H9 (cell line): ENCODE data around the gene BPTF. TPM values are rescaled to one million over a fixed set of nuclear protein-coding genes. Genes with fewer than 3 reads are reported as not detected.

Experiments
- DNase-seq: peaks from one replicate; pipeline ENCODE4 v3.0.0-alpha.2; 2017
- H2AFZ ChIP-seq: one replicate; pipeline ENCODE4 v1.6.1; 2013; ENCODE audit warnings: mild to moderate bottlenecking, low read length, control low read depth, moderate library complexity
- H2AK5ac ChIP-seq: 2 replicates; pipeline ENCODE4 v1.6.1; 2013; ENCODE audit warnings: low read length, control low read depth, mixed read lengths; ENCODE audit not compliant: insufficient read length
- H2BK120ac ChIP-seq: one replicate; pipeline ENCODE4 v1.6.1; 2013; ENCODE audit warnings: low read depth, mild to moderate bottlenecking, low read length, control low read depth, inconsistent platforms; ENCODE audit not compliant: poor library complexity, severe bottlenecking
- H2BK12ac ChIP-seq: 2 replicates; pipeline ENCODE4 v1.6.1; 2013; ENCODE audit warnings: low read length, control low read depth, mixed read lengths, low read depth; ENCODE audit not compliant: insufficient read length
- H2BK15ac ChIP-seq: 2 replicates; pipeline ENCODE4 v1.6.1; 2013; ENCODE audit warnings: low read depth, low read length, control low read depth
- H2BK20ac ChIP-seq: one replicate; pipeline ENCODE4 v1.6.1; 2013; ENCODE audit warnings: low read depth, mild to moderate bottlenecking, low read length, control low read depth, inconsistent platforms; ENCODE audit not compliant: poor library complexity, severe bottlenecking
- H2BK5ac ChIP-seq: 2 replicates; pipeline ENCODE4 v1.6.1; 2013; ENCODE audit warnings: low read length, control low read depth, mixed read lengths; ENCODE audit not compliant: insufficient read length
- H3K14ac ChIP-seq: 2 replicates; pipeline ENCODE4 v1.6.1; 2013; ENCODE audit warnings: low read length, control low read depth; ENCODE audit not compliant: insufficient read depth
- H3K18ac ChIP-seq: 2 replicates; pipeline ENCODE4 v1.6.1; 2013; ENCODE audit warnings: low read depth, mild to moderate bottlenecking, mixed read lengths, low read length, control low read depth; ENCODE audit not compliant: insufficient read length
- H3K23ac ChIP-seq: 2 replicates; pipeline ENCODE4 v1.6.1; 2013; ENCODE audit warnings: low read length, control low read depth, mixed read lengths, low read depth; ENCODE audit not compliant: insufficient read length
- H3K23me2 ChIP-seq: 2 replicates; pipeline ENCODE4 v1.6.1; 2013; ENCODE audit warnings: low read depth, mild to moderate bottlenecking, mixed read lengths, low read length, control low read depth; ENCODE audit not compliant: insufficient read length, poor library complexity, severe bottlenecking
- H3K27ac ChIP-seq: 2 replicates; pipeline ENCODE4 v1.5.1; 2013; ENCODE audit warnings: low read length, control low read depth, mixed read lengths, low read depth; ENCODE audit not compliant: insufficient read length
- H3K27me3 ChIP-seq: 2 replicates; pipeline ENCODE4 v1.6.1; 2013; ENCODE audit warnings: low read length, control low read depth, inconsistent platforms; ENCODE audit not compliant: insufficient read depth
- H3K4ac ChIP-seq: 2 replicates; pipeline ENCODE4 v1.6.1; 2013; ENCODE audit warnings: low read depth, mild to moderate bottlenecking, control low read depth, inconsistent platforms, low read length, moderate library complexity
- H3K4me1 ChIP-seq: 2 replicates; pipeline ENCODE4 v1.6.1; 2013; ENCODE audit warnings: low read length, control low read depth, inconsistent platforms; ENCODE audit not compliant: insufficient read depth
- H3K4me2 ChIP-seq: 2 replicates; pipeline ENCODE4 v1.6.1; 2013; ENCODE audit warnings: low read length, control low read depth, mixed read lengths; ENCODE audit not compliant: insufficient read length, insufficient read depth
- H3K56ac ChIP-seq: 2 replicates; pipeline ENCODE4 v1.6.1; 2013; ENCODE audit warnings: low read depth, mild to moderate bottlenecking, mixed read lengths, low read length, control low read depth; ENCODE audit not compliant: insufficient read length
- H3K79me1 ChIP-seq: 2 replicates; pipeline ENCODE4 v1.6.1; 2013; ENCODE audit warnings: low read depth, mild to moderate bottlenecking, moderate library complexity, low read length, control low read depth, inconsistent platforms; ENCODE audit not compliant: insufficient read depth, poor library complexity, severe bottlenecking
- H3K79me2 ChIP-seq: 2 replicates; pipeline ENCODE4 v1.6.1; 2013; ENCODE audit warnings: low read length, control low read depth, inconsistent platforms; ENCODE audit not compliant: insufficient read depth
- H3K9ac ChIP-seq: 2 replicates; pipeline ENCODE4 v1.6.1; 2013; ENCODE audit warnings: low read length, control low read depth, mixed read lengths; ENCODE audit not compliant: insufficient read length; ENCODE audit errors: extremely low read depth
- H3K9me3 ChIP-seq: one replicate; pipeline ENCODE4 v1.6.1; 2013; ENCODE audit warnings: low read depth, low read length, inconsistent platforms; ENCODE audit not compliant: control insufficient read depth
- H3T11ph ChIP-seq: one replicate; pipeline ENCODE4 v1.6.1; 2013; ENCODE audit warnings: mild to moderate bottlenecking, low read length, control low read depth, inconsistent platforms
- H4K20me1 ChIP-seq: one replicate; pipeline ENCODE4 v1.6.1; 2013; ENCODE audit not compliant: control insufficient read depth, insufficient read length, insufficient read depth
- H4K5ac ChIP-seq: 2 replicates; pipeline ENCODE4 v1.6.1; 2013; ENCODE audit warnings: low read depth, mild to moderate bottlenecking, mixed read lengths, low read length, control low read depth; ENCODE audit not compliant: insufficient read length
- H4K8ac ChIP-seq: replicated peaks from 2 replicates; pipeline ENCODE4 v1.6.1; 2013; ENCODE audit warnings: low read length, control low read depth, mixed read lengths, low read depth; ENCODE audit not compliant: insufficient read length
- H4K91ac ChIP-seq: 2 replicates; pipeline ENCODE4 v1.6.1; 2013; ENCODE audit warnings: low read depth, mild to moderate bottlenecking, moderate library complexity, mixed read lengths, low read length, control low read depth; ENCODE audit not compliant: insufficient read length
- H3K27ac Mint-ChIP-seq, 3 experiments: 2 replicates in 2 of 3; 3 replicates in 1 of 3; pipeline ENCODE4 v1.8.0; 2020 to 2021; ENCODE audit warnings: mixed read lengths in 3 of 3, mild to moderate bottlenecking in 1 of 3, moderate library complexity in 1 of 3
- H3K27me3 Mint-ChIP-seq: 2 replicates; pipeline ENCODE4 v1.8.0; 2021; ENCODE audit warnings: low read depth, mild to moderate bottlenecking, moderate library complexity, mixed read lengths
- H3K36me3 Mint-ChIP-seq, 3 experiments: 2 replicates in 2 of 3; 3 replicates in 1 of 3; pipeline ENCODE4 v1.8.0; 2020 to 2021; ENCODE audit warnings: low read depth in 3 of 3, mixed read lengths in 3 of 3; ENCODE audit not compliant: insufficient read depth in 1 of 3
- H3K4me1 Mint-ChIP-seq, 2 experiments: 2 replicates each; pipeline ENCODE4 v1.8.0; 2020; ENCODE audit warnings: mixed read lengths in 2 of 2
- H3K4me3 Mint-ChIP-seq, 2 experiments: 2 replicates in 1 of 2; 3 replicates in 1 of 2; pipeline ENCODE4 v1.8.0; 2020 to 2021; ENCODE audit warnings: mild to moderate bottlenecking in 2 of 2, mixed read lengths in 2 of 2, moderate library complexity in 1 of 2
- H3K9me3 Mint-ChIP-seq, 2 experiments: 2 replicates in 1 of 2; 3 replicates in 1 of 2; pipeline ENCODE4 v1.8.0; 2020; ENCODE audit warnings: mild to moderate bottlenecking in 2 of 2, mixed read lengths in 2 of 2, moderate library complexity in 1 of 2
- WGBS: extraction: QIAGEN DNeasy Blood & Tissue Kit; methylation state at CpG from one replicate; pipeline ENCODE4 v1.1.7; 2013; ENCODE audit warnings: missing lambda C conversion rate, low lambda C conversion rate, mixed read lengths; ENCODE audit not compliant: insufficient read length; ENCODE audit errors: extremely low coverage; 5-methylcytosine and 5-hydroxymethylcytosine counted together
- total RNA-seq: library from RNA; stranded (reverse); gene quantifications from 2 replicates; pipeline ENCODE4 v1.2.1, GENCODE V29; 2021
- TF ChIP-seq, protein P1 (sequence below): fragments of 200-600 bp; sonication (generic); conservative IDR thresholded peaks from 3 replicates; pipeline ENCODE4 v1.8.0; 2021; ENCODE audit warnings: antibody characterized with exemption, mild to moderate bottlenecking

The BPTF gene
- total RNA-seq, 1 experiment from 2014 or later: 203 TPM

GRCh38 chr17:68019675-68020408 is 194.5 kb downstream of the BPTF start:
- Histone ChIP-seq H2AK5ac (no peak overlapping the region), H3K23ac (no peak overlapping the region), H2BK5ac (no peak overlapping the region), H3K18ac (peak overlapping the region; percentile 80), H4K5ac (no peak overlapping the region), H3T11ph (no peak overlapping the region), H3K9me3 (no peaks in the 10 kb centered on the region), H3K56ac (no peak overlapping the region), H2BK120ac (peak overlapping the region; percentile 57), H3K27me3 (no peaks in the 10 kb centered on the region), H3K14ac (peak overlapping the region; percentile 87; the same call in 1 of the 2 replicates), H4K91ac (no peak overlapping the region), H2BK12ac (no peak overlapping the region), H3K79me1 (no peaks in the 10 kb centered on the region), H3K9ac (peak overlapping the region; percentile 86), H2BK20ac (no peak overlapping the region), H3K4me2 (peak overlapping the region; percentile 88), H2BK15ac (no peak overlapping the region), H3K4ac (no peak overlapping the region), H4K8ac (no peak overlapping the region), H3K27ac (peak overlapping the region; percentile 73), H2AFZ (no peak overlapping the region), H3K4me1 (no peaks in the 10 kb centered on the region), H3K23me2 (peaks cover 6% of the 10 kb centered on the region), H4K20me1 (no peaks in the 10 kb centered on the region), H3K79me2 (0 out of 2 replicates have a peak, but pooled peaks cover 2% of the 10 kb centered on the region)
- no peaks in the 10 kb centered on the region; a peak in 1 of 7 replicates for H3K36me3 Mint-ChIP-seq
- peaks cover 2% of the 10 kb centered on the region; the same call in 1 of the 2 replicates for H3K27me3 Mint-ChIP-seq
- DNase-seq: peak; percentile 99
- TF ChIP-seq, protein P1, sequence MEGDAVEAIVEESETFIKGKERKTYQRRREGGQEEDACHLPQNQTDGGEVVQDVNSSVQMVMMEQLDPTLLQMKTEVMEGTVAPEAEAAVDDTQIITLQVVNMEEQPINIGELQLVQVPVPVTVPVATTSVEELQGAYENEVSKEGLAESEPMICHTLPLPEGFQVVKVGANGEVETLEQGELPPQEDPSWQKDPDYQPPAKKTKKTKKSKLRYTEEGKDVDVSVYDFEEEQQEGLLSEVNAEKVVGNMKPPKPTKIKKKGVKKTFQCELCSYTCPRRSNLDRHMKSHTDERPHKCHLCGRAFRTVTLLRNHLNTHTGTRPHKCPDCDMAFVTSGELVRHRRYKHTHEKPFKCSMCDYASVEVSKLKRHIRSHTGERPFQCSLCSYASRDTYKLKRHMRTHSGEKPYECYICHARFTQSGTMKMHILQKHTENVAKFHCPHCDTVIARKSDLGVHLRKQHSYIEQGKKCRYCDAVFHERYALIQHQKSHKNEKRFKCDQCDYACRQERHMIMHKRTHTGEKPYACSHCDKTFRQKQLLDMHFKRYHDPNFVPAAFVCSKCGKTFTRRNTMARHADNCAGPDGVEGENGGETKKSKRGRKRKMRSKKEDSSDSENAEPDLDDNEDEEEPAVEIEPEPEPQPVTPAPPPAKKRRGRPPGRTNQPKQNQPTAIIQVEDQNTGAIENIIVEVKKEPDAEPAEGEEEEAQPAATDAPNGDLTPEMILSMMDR: peak; percentile 55
- peak overlapping the region; percentile 78 to 84 for H3K4me3 Mint-ChIP-seq
- peaks cover 9 to 17% of the 10 kb centered on the region in 2 experiments for H3K4me1 Mint-ChIP-seq
- peaks cover 0 to 2% of the 10 kb centered on the region in 2 experiments; a peak in 1 of 5 replicates for H3K9me3 Mint-ChIP-seq
- peak overlapping the region; percentile 78 to 98 (median 90) for H3K27ac Mint-ChIP-seq
- WGBS: no CpG with 5 or more reads among the region's 51 CpGs
